ENCODE data around the gene CAB39L.

Gene CAB39L

DNA sequence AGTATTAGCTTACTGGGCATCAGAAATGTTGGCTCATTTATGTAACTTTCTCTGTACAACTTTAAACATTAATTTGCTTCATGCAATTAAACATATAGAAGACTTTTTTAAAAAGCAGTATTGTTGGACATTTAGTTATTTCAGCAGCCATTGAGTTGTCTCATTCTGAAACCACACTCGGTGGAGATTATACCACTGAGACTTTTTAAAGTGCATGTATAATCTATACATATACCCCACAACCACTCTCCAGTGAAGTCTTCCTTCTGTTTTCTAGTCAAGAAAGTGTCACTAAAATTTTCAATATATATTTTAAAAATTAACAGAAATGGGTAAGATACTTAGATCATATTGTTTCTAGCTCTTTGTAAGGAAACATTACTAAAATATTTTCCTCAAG lies 15.7 kb upstream of the CAB39L start:
- Histone ChIP-seq H3K4me3 (no peak overlapping the region), H3K9ac (no peak overlapping the region), H3K27ac (no peak overlapping the region), H3K9me3 (replicated peaks in 1 of 11) (peaks cover 34 to 44% (median 39%) of the 10 kb centered on the region in 11 experiments), H3K4me2 (no peak overlapping the region), H3K36me3 (peaks cover 40 to 72% (median 60%) of the 10 kb centered on the region in 11 experiments), H4K20me1 (peaks cover 0 to 31% (median 0%) of the 10 kb centered on the region in 11 experiments; a peak in 2 of 22 replicates), H3K27me3 (no peaks in the 10 kb centered on the region), H3K4me1 (peaks cover under 1 to 8% (median 3%) of the 10 kb centered on the region in 10 experiments; a peak in 17 of 20 replicates)
- TF ChIP-seq Cebpa-rat (IDR thresholded peaks at IDR 0.05) = no peak

- Histone ChIP-seq H3K9me3 (replicated peaks in 1 of 11) (peaks cover 11 to 20% (median 18%) of the 10 kb centered on the region in 11 experiments), H3K36me3 (peaks cover 25 to 70% (median 47%) of the 10 kb centered on the region in 11 experiments), H3K4me2 (no peak overlapping the region), H3K4me3 (no peak overlapping the region), H3K27me3 (no peaks in the 10 kb centered on the region), H4K20me1 (peaks cover 0 to 54% (median 0%) of the 10 kb centered on the region in 11 experiments; a peak in 2 of 22 replicates), H3K4me1 (peaks cover 8 to 25% (median 13%) of the 10 kb centered on the region in 10 experiments), H3K27ac (no peak overlapping the region), H3K9ac (no peak overlapping the region)
- TF ChIP-seq Cebpa-rat (IDR thresholded peaks at IDR 0.05) = no peak
Measured at GRCh38 chr13:49457221-49457620, 13.4 kb upstream of the CAB39L start.

DNA sequence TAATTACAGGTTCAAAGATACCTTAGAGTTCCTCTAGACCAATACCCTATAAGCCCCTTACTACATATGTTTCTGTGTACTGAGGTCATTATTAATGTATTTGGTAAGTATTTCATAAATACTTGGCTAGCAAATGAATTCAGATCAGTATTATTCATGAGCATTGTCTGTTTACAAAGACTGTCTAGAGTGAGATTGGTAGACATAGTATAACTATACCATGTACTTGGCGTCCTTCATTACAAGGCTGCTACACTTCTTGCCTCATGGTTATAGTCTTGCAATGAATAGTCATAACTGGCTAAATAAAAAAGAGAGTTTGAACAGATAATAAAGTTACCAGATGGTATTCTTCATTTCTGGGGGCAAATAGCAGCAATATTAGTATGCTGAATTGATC lies 12.3 kb upstream of the CAB39L start:
- Histone ChIP-seq H3K4me1 (peaks cover 8 to 25% (median 13%) of the 10 kb centered on the region in 10 experiments), H3K9me3 (replicated peaks in 1 of 11) (peaks cover 0 to 9% (median 8%) of the 10 kb centered on the region in 11 experiments; a peak in 19 of 22 replicates), H3K4me2 (no peak overlapping the region), H3K27ac (no peak overlapping the region), H3K27me3 (no peaks in the 10 kb centered on the region), H3K4me3 (no peak overlapping the region), H4K20me1 (peaks cover 0 to 54% (median 0%) of the 10 kb centered on the region in 11 experiments; a peak in 2 of 22 replicates), H3K36me3 (peaks cover 22 to 68% (median 39%) of the 10 kb centered on the region in 11 experiments), H3K9ac (no peak overlapping the region)
- no peak for TF ChIP-seq Cebpa-rat (IDR thresholded peaks at IDR 0.05)

- Histone ChIP-seq H3K4me1 (peaks cover 14 to 32% (median 19%) of the 10 kb centered on the region in 10 experiments), H3K4me3 (no peak overlapping the region), H3K9ac (no peak overlapping the region), H3K27ac (no peak overlapping the region; a peak in 3 of 22 replicates), H3K9me3 (replicated peaks in 1 of 11) (no peaks in the 10 kb centered on the region; a peak in 2 of 22 replicates), H4K20me1 (peaks cover 0 to 58% (median 0%) of the 10 kb centered on the region in 11 experiments; a peak in 2 of 22 replicates), H3K36me3 (peaks cover 15 to 56% (median 28%) of the 10 kb centered on the region in 11 experiments; a peak in 20 of 22 replicates), H3K4me2 (peak overlapping the region in 3 of 11 experiments; percentile 53 to 71 (median 55); a peak in 4 of 22 replicates), H3K27me3 (no peaks in the 10 kb centered on the region)
- no peak for TF ChIP-seq Cebpa-rat (IDR thresholded peaks at IDR 0.05)
Measured at GRCh38 chr13:49455007-49455398, 11.1 kb upstream of the CAB39L start.

- H3K27me3 ChIP-seq = no peaks in the 10 kb centered on the region
- H3K4me3 ChIP-seq = no peak overlapping the region
- peak overlapping the region in 2 of 11 experiments; percentile 6 to 44; a peak in 4 of 22 replicates for H3K27ac ChIP-seq
- peak overlapping the region; percentile 3 to 71 (median 51); a peak in 20 of 22 replicates for H3K4me2 ChIP-seq
- TF ChIP-seq Cebpa-rat (IDR thresholded peaks at IDR 0.05) = no peak
- no peaks in the 10 kb centered on the region; a peak in 1 of 22 replicates for H3K9me3 ChIP-seq (replicated peaks in 1 of 11)
- H3K9ac ChIP-seq = peak overlapping the region in 1 of 11 experiments; percentile 27; a peak in 2 of 22 replicates
- peaks cover 15 to 53% (median 23%) of the 10 kb centered on the region in 11 experiments; a peak in 20 of 22 replicates for H3K36me3 ChIP-seq
- peaks cover 16 to 37% (median 23%) of the 10 kb centered on the region in 10 experiments for H3K4me1 ChIP-seq
- peaks cover 0 to 60% (median 0%) of the 10 kb centered on the region in 11 experiments; a peak in 2 of 22 replicates for H4K20me1 ChIP-seq
Measured at GRCh38 chr13:49454388-49455006, 10.6 kb upstream of the CAB39L start.

DNA sequence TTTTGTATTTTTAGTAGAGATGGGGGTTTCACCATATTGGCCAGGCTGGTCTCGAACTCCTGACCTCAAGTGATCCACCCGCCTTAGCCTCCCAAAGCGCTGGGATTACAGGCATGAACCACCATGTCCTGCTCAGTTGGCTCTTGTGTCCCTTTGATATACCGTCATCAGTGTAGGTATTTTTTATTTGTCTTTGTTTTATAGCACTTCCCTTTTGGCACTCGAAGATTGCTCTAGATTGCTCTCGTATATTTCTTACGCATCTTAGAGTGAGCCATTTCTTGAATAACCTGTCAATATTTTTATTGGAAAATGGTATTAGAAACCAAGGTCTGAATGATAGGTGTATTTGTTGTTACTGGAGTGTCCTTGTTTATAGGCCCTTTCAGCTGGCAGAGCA lies 9.6 kb upstream of the CAB39L start:
- Histone ChIP-seq H3K27me3 (no peaks in the 10 kb centered on the region), H3K27ac (no peak overlapping the region; a peak in 1 of 22 replicates), H4K20me1 (peaks cover 0 to 53% (median 0%) of the 10 kb centered on the region in 11 experiments; a peak in 2 of 22 replicates), H3K36me3 (peaks cover 15 to 50% (median 27%) of the 10 kb centered on the region in 11 experiments; a peak in 20 of 22 replicates), H3K4me1 (peaks cover 16 to 41% (median 30%) of the 10 kb centered on the region in 10 experiments), H3K9ac (no peak overlapping the region), H3K4me3 (no peak overlapping the region), H3K9me3 (replicated peaks in 1 of 11) (no peaks in the 10 kb centered on the region; a peak in 1 of 22 replicates), H3K4me2 (peak overlapping the region in 4 of 11 experiments; percentile 13 to 71 (median 54); a peak in 4 of 22 replicates)
- TF ChIP-seq Cebpa-rat (IDR thresholded peaks at IDR 0.05) = no peak

- Histone ChIP-seq H3K27ac (no peak overlapping the region), H4K20me1 (peaks cover 0 to 47% (median 0%) of the 10 kb centered on the region in 11 experiments; a peak in 2 of 22 replicates), H3K4me2 (peak overlapping the region in 2 of 11 experiments; percentile 13 to 51; a peak in 2 of 22 replicates), H3K36me3 (peaks cover 9 to 44% (median 22%) of the 10 kb centered on the region in 11 experiments; a peak in 20 of 22 replicates), H3K9ac (no peak overlapping the region), H3K27me3 (no peaks in the 10 kb centered on the region), H3K4me3 (no peak overlapping the region), H3K4me1 (peaks cover 16 to 47% (median 36%) of the 10 kb centered on the region in 10 experiments), H3K9me3 (replicated peaks in 1 of 11) (no peaks in the 10 kb centered on the region; a peak in 1 of 22 replicates)
- no peak for TF ChIP-seq Cebpa-rat (IDR thresholded peaks at IDR 0.05)
Measured at GRCh38 chr13:49452725-49453457, 9.0 kb upstream of the CAB39L start.

DNA sequence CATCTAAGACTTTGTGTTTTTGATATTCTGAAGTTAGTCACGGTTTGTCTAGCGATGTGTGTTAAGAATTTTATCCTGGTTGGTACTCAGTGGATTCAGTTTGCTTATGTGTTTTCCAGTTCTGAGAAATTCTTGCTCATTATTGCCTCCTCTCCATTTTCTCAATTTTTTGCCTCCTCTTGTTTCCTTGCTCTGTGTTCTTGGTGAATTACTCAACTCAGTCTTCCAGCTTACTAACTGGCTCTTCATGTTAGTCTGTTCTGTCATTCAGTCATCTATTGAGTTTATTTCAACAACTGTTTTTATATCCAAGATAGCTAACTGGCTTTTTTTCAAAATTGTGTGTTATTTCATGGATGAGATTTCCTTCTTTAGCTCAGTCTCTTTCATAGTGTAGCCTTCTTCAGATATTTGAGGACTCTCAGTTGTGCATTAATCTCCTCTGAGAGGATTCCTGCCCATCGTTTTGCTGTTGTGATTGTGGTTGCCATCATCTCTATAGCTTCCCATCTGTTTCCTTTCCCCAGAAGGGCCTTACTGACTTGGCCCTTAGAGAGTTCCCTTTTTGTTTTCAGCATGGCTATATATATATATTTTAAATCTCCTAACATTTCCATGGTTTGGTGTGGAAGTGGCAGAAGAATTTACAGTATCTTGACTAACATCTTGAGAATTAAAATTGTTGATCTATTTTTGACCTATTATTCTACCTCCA lies 6.4 kb upstream of the CAB39L start:
- H3K4me2 ChIP-seq = peak overlapping the region in 10 of 11 experiments; percentile 10 to 83 (median 56); a peak in 19 of 22 replicates
- H3K9me3 ChIP-seq (replicated peaks in 1 of 11) = no peaks in the 10 kb centered on the region; a peak in 1 of 22 replicates
- H3K4me1 ChIP-seq = peaks cover 21 to 72% (median 57%) of the 10 kb centered on the region in 10 experiments
- no peak overlapping the region for H3K4me3 ChIP-seq
- H3K27me3 ChIP-seq = no peaks in the 10 kb centered on the region
- H3K27ac ChIP-seq = peak overlapping the region; percentile 4 to 65 (median 40); a peak in 14 of 22 replicates
- peaks cover 0 to 35% (median 0%) of the 10 kb centered on the region in 11 experiments; a peak in 2 of 22 replicates for H4K20me1 ChIP-seq
- peaks cover 9 to 37% (median 21%) of the 10 kb centered on the region in 11 experiments; a peak in 20 of 22 replicates for H3K36me3 ChIP-seq
- H3K9ac ChIP-seq = peak overlapping the region in 1 of 11 experiments; percentile 21; a peak in 1 of 22 replicates
- no peak for TF ChIP-seq Cebpa-rat (IDR thresholded peaks at IDR 0.05)

All from BLaER1 treated with 17β-estradiol and CSF1 and Interleukin-3, amounts not matched to agents 10 nM and 100 nM (cell line).